Choroid plexus epithelial cell (primary cell): ENCODE data around the gene R3HDM4.
A peak's percentile ranks its signal among the peaks of the same experiment; 100 is the strongest.

Source experiments
- DNase-seq: peaks from one replicate; pipeline ENCODE4 v3.0.0-alpha.2; 2010; ENCODE audit warnings: low read depth
- H3K4me3 ChIP-seq: 2 replicates; pipeline ENCODE4 v1.5.1; 2011; ENCODE audit warnings: low read depth, mild to moderate bottlenecking, control low read depth, low read length, moderate library complexity
- CTCF ChIP-seq: conservative IDR thresholded peaks from 2 replicates; pipeline ENCODE4 v1.5.1; 2011; ENCODE audit warnings: low read depth, mild to moderate bottlenecking, control low read depth, inconsistent platforms, low read length, moderate library complexity

Gene R3HDM4

GRCh38 chr19:862581-863314 lies 50.3 kb downstream of the R3HDM4 start:
- DNase-seq = peak; percentile 54

GRCh38 chr19:861756-862580 lies 51.1 kb downstream of the R3HDM4 start:
- no peak for TF ChIP-seq CTCF
- DNase-seq = peak; percentile 31
- no peak overlapping the region for H3K4me3 ChIP-seq

More at GRCh38 chr19:862581-863314, 50.3 kb downstream of the R3HDM4 start:
- no peak overlapping the region for H3K4me3 ChIP-seq
- TF ChIP-seq CTCF = no peak

DNA sequence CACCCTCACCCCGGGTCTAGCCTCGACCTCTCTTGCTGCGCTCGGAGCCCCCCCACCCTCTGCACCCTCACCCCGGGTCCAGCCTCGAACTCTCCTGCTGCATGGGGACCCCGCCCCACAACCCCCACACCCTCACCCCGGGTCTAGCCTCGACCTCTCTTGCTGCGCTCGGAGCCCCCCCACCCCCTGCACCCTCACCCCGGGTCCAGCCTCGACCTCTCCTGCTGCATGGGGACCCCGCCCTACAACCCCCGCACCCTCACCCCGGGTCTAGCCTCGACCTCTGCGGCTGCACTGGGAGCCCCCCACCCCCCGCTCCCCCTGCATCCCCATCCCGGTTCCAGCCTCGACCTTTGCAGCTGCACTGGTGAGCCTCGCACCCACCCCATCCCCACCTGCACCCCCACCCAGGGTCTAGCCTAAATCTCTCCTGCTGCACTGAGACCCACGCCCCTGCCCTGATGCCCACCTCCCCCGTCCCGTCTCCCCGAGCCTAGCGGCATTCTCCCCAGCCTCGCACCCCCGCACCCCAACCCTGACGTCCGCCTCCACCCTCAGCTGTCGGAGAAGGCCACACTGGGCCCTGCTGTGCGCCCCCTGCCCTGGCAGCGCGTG lies 51.8 kb downstream of the R3HDM4 start:
- no peak for DNase-seq
- H3K4me3 ChIP-seq = no peak overlapping the region
- no peak for TF ChIP-seq CTCF

GRCh38 chr19:858868-859843 lies 53.9 kb downstream of the R3HDM4 start, which contains the start of gene CFD:
Gene CFD (plus strand): TSS chr19:859664. CDS start chr19:859690, 26 bp downstream.
- no peak for DNase-seq
- H3K4me3 ChIP-seq = peak within 1 kb of the TSS; percentile 52
- TF ChIP-seq CTCF = no peak

DNA sequence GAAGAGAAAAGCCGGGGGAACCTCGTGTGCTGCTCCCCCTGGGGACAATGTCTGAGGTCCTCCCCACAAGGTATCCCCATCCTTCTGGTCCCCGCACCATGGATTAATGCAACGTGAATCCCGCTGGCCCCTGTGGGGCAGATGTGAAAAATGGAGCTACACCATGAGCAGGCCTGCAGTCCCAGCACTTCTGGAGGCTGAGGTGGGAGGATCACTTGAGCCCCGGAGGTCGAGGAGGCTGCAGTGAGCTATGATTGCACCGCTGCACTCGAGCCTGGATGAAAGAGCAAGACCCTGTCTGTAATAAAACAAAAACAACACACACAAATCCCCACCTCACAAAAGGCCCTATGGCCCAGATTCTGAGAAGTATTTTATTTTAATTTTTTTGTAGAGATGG lies 54.7 kb downstream of the R3HDM4 start:
- H3K4me3 ChIP-seq = no peak overlapping the region
- DNase-seq = no peak
- TF ChIP-seq CTCF = no peak

DNA sequence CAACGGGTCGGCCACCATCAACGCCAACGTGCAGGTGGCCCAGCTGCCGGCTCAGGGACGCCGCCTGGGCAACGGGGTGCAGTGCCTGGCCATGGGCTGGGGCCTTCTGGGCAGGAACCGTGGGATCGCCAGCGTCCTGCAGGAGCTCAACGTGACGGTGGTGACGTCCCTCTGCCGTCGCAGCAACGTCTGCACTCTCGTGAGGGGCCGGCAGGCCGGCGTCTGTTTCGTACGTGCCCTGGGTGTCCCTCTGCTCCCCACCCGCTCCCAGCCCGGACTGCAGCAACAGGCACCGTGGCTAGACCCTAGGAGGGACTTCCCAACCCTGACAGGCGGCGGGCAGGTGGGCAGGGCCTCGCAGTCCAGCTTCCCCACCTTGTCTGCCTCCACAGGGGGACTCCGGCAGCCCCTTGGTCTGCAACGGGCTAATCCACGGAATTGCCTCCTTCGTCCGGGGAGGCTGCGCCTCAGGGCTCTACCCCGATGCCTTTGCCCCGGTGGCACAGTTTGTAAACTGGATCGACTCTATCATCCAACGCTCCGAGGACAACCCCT lies 57.4 kb downstream of the R3HDM4 start:
- no peak overlapping the region for H3K4me3 ChIP-seq
- no peak for TF ChIP-seq CTCF
- no peak for DNase-seq
